NCI-H2196 (cell line): ENCODE measurements around the gene PUDP.
"Not testable (repeated sequence)": the region's sequence is repeated elsewhere in the genome, so short reads cannot be mapped to it uniquely, and the experiment has no call there.

Source experiments
- DNase-seq: peaks from one replicate; lab custom pipeline; 2025; ENCODE audit not compliant: unreplicated experiment; lab: John Stamatoyannopoulos, UW

The PUDP gene

DNA sequence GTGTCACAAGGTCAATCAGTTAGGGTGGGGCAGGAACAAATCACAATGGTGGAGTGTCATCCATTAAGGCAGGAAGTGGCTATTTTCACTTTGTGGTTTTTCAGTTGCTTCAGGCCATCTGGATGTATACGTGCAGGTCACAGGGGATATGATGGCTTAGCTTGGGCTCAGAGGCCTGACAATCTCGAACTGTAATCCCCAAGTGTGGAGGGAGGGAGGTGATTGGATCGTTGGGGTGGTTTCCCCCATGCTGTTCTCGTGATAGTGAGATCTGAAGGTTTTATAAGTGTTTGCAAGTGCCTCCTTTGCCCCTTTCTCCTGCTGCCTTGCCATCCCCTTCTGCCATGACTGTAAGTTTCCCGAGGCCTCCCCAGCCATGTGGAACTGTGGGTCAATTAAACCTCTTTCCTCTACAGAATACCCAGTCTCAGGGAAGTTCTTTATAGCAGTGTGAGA is 37.1 kb downstream of the PUDP start:
- no peak for DNase-seq

DNA sequence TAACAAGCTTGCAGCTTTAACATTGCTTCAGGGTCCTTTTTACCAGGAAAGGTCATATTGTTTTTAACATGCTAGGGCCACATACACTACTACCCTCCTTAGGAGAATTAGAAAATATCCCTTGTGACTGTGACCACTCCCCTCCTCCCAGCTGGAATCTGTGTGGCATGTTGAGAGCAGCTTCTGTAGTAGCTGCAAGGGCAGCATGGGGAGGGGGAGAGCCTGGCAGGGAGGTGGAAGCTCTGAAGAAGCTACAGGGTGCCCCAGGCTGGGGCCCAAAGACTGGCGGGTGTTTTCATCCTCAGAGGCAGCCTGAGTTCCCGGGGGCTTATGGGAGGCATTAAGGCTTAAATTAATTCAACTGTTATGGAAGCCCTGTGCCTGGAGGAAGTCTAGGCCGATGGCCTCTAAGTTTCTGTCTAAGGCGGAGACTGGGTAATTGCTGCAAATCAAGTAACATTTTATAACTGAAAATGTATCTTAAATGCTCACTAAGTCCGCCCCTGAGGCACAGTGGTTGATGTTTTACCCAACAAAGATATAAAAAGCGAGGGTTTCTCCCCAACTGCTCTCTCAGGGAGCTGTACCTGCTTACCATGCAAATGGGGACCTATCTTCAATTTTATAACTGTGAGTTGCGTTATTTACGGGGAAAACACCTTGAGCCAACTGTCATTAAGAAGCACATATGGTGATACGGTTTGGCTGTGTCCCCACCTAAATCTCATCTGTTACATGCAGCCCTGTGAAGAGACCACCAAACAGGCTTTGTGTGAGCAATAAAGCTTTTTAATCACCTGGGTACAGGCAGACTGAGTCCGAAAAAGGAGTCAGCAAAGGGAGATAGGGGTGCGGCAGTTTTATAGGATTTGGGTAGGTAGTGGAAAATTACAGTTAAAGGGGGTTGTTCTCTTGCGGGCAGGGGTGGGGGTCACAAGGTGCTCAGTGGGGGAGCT is 37.8 kb downstream of the PUDP start:
- no peak for DNase-seq

DNA sequence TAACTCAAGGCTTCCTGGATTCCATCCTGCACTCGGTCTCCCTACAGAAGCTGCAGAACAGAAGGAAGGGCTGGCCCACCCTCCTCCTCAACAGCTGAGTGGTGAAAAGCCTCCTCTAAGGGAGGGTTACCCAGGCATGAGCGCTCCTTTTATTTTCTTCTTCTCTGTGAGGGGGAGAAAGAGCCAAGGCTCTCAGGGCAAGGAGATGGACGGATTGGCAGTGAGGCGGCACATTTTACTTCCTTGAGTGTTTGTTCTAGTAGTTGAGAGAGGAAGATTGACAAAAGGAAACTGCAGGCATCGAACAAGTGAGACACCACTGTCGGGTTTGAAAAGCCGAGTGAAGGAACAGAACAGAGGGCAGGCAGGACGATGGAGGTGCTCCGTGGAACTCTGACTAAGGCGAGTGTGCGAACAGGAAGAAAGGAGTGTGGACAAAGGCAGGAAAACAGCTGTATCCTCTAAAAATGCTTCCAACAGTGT is 38.9 kb downstream of the PUDP start:
- no peak for DNase-seq

DNA sequence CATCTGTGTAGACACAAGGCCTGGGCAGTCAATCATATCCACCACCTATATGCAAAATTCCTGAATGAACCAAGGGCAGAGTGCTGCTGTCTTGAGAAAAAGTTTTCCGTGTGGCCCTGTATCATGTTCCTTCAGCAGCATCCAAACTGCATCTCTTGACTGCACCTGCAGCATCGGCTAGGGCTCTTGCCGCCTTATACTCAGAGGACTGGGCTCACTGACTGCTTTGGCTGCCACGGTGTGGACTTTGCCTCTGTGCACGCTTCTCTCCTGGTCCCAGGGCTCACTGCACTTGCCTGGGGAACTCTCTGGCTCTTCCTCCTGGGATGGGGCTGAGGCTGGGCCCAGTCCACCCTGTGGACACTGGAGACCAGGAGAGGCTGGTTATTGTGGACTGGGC is 39.9 kb downstream of the PUDP start:
- DNase-seq, result no peak

DNA sequence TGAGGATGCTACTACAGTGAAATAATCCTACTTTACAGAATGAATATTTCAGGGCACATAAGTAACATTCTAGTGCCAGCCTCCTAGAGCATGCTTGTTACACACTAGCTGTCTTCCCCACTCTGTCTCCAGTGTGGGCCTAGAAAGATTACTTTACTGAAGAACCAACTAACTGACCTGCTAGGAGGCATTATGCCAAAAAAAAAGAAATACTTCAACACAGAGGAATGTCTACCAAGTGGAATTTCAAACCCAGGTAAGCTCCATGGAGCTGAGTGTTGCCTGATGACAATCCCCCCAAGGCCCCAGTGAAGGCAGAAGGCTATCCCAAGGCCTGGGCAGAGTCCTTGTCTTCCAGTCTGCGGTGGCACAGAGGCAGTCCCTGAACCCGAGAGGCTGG is 41.3 kb downstream of the PUDP start:
- no peak for DNase-seq

DNA sequence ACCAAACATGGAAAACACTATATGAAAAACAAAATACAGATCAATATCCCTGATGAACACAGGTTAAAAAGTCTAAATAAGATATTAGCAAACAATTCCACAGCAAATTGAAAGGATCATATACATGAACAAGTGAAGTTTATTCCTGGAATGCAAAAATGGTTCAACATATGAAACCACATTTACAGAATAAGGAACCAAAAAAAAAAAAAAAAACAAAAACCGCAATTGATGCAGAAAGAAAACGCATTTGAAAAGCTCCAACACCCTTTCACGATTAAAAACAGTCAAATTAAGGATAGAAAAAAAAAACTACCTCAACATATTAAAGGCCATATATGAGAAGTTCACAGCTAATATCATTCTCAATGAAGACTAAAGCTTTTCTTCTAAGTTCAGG is 45.8 kb downstream of the PUDP start:
- DNase-seq, result no peak

DNA sequence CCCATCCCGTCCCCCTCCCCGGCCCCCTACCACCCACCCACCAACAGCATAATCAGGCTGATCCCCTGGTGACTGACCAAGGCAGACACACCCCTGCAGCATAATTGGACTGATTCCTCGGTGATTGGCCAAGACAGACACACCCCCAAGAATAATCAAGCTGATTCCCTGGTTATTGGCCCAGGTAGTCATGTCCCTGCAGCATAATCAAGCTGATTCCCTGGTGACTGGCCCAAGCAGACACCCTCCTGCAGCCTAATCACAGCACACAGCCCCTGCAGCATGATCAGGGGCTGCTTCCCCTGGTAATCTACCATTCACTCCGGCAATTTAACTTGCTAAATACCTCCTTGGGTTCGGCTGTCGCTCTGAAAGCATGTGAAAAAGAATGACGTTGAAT is 47.9 kb downstream of the PUDP start:
- no peak for DNase-seq

DNA sequence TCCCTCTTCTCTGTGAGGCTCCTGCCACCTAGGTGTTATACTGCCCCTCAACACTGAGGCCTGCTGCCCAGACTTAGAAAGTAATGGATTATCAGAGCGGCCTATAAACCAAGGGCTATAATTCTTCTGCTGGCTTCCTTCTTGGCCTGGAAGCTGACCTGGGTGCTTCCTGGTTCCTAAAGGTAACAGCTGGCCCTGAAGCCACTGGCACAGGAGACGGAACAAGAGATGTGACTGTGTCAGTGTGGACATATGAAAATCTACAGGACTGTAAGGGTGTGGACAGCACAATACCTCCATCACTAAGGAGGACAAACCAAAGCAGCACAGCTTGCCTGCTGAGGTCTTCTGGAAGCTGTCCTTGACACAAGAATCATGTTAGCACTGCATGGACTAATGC is 52.3 kb downstream of the PUDP start:
- DNase-seq, result not testable (repeated sequence)

DNA sequence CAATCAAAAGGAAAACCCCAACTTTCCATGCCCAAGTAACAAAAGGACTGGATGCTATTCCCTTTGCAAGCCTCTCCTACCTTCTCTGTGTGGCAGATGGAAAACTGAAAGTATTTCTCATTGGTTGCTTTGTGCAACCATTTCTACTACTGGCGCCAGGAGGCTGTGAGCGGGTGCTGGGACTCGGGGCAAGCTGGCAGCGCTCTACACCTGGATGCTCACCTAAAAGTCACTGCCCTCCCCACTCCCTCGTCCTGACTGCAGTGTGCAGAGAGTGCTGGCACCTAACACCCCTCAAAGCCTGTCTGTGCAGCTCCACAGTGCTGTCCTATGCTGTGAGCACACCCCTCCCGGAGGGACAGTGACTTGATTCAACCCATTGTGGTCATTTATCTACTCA is 54.6 kb downstream of the PUDP start:
- DNase-seq, result no peak

DNA sequence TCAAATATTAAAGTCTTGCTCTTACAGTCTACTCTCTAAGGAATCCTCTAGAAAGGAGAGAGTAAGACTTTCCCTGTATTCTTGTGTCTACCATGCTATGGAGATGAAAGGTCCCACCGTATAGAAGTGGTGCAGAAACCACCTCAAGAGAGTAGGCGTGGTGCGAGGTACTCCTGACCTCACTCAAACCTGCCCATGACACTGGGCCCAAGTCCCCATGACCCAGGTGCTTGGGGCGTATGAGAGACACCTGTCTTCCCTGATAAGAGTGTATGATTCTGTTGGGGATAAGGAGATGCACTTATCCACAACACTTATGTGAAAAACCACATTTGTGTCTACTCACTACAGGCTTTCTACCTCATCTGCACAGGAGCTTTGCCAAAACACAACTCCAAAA is 55.4 kb downstream of the PUDP start:
- no peak for DNase-seq

DNA sequence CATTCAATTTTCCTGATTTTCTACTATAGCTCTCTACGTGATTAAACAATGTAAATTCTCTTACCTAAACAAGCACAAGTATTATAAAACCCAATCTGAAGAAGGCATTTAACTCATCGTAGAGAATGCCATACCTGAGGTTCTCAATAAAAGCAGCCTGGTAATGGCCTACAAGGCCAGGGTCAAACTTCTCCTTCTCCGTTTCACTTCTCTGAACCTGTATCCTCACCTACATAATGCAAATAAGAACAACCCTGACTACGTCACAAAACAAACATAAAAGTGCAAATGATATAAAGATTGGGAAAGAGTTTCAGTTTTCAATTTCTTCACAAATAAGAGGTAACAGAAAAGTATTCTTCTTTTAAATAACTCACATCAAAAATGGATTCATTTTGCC is 56.0 kb downstream of the PUDP start:
- DNase-seq, result no peak

DNA sequence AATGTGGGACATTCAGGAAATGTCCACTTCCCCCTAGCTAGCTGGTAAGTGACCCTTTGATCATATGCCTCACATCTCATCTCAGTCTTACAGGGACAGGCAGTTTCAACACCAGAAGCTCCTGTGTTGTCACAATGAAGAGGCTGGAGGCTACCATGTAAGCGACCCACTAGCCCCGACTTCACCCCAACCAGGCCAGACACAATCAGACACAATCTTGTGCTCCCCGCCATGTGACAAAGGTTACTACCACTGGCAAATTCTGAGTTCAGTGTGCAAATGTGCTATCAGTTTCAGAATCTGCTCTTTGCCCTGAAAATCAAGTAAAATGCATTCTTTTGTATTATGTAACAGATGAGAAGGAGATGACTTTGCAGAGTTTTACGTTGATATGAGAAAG is 57.3 kb downstream of the PUDP start:
- DNase-seq, result no peak

DNA sequence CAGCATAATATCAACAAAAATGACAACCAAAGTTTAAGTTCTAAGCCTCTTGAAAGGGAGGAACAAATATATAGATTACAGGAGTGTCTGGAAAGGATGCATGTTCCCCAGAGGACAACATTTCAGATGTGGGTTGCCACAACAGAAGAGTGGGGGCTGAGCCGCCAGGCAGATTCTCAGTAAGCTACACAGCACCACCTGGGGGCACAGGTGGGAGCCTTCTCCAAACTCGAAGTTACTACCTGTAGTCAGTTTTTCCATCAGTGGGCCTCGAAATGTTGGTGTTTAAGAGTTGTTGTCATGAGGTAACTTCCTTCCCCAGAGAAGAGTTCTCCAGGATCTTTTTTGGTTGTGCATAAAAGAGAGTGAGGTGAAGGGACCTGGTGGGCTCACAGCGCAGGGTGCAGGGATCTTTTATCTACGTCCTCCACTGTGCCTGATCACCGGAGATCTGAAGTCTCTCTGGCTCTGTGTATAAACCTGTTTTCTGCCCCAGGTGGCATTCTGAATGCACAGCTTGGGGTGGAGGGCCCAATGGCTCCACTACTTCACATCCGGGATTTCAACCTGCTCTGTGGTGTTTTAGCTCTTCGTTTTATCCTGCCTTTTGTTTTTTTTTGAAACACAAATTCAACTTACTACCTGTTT is 58.9 kb downstream of the PUDP start:
- no peak for DNase-seq

DNA sequence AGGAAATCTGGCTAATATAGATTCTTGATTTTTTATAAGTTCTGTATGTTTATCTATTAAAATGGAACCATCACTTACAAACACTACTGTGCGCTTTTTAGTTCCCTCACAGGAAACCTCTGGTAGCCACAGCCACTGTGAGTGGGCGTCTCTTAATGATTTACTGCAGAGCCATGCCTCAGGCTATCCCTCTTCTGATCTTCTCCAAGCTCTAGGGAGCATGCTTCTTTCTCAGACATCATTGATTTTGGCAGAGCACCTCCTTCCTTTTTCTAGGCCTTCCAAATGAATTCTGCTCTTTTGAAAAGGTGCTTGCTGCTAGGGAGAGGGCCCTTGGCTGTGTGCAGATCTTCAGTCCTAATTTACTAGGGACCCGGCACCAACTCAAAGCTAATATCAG is 61.6 kb downstream of the PUDP start:
- DNase-seq, result no peak

DNA sequence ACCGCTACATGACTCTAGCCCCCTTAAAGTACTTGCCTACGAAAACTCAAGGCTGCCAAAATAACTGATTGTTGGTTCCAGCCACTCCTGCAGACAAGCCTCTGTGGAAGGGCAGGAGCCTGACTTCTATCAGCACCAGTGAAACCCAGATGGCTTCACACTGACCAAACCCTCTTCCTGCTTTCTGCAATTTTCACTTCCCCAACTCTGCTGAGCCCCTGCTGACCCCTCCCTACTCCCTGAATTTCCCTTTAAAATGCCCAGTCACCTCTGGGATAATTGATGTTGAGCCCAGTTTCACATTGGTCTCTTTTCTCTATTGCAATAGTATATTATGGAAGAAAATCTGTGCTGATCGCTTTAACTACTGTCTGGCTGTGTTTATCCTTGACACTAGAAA is 62.1 kb downstream of the PUDP start:
- no peak for DNase-seq

DNA sequence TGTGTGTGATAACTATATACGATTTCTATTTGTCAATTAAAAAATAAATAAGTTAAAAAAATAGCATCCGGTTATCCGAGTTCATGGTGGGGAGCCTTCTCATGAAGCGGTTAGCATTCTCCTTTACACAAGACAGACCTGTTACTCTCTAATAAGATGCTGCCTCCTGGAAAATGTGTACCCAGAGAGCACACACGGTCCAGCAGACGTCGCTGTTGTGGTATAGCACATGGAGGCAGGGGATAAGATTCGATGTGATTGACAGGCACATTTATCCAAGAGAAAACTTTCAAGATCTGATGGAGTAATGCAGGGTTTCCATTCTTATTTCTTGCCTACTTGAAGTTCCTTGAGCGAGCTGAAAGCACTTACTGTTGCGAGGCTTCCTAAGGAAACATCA is 63.1 kb downstream of the PUDP start:
- no peak for DNase-seq

DNA sequence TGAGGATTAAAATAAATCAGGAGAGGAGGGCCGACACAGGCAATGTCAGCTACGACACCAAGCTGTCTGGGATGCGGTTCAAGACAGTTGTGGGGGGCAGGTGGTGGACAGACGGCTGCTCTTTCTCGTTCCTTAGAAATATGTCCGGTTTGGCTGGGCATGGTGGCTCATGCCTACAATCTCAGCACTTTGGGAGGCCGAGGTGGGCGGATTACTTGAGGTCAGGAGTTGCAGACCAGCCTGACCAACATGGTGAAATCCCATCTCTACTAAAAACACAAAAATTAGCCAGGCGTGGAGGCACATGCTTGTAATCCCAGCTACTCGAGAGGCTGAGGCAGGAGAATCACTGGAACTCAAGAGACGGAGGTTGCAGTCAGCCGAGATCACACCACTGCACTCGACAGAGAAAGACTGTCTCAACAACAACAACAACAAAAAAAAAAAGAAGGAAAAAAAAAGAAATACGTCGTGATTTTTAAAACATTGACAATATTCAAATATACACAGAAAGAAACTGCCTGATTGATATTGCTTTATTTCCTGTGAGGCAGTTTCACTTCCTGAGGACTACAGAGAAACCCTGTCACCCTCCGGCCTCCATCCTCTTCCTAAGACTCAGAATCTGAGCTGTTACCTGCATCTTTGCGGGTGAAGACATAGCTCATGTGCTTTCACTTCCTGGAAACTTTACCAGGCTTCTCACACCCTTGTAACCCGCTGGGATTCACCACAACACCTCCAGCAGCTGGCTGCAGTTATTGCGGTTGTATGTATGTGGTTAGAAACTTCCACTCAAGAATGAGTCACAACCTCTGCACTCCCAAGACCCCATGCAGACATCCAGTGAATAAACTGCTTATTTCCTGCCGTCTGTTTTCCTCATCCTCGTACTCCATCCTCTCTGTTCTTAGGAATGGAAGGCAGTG is 64.2 kb downstream of the PUDP start:
- DNase-seq, result no peak

DNA sequence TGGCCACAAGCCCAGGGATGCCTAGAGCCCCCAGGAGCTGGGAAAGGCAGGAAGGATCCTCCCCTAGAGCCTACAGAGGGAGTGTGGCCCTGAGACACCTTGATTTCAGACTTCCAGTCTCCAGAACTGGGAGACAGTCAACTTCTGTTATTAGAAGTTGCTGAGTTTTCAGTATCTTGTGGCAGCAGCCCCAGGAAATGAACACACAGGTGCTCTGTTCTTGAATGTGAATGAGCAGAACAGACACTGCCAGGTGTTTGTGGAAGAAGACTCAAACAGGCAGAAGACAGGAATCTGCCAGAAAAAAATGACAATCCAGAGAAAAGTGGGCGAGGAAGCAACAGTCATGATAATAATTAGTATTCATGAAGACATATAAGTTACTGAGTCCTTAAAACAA is 64.9 kb downstream of the PUDP start:
- no peak for DNase-seq

DNA sequence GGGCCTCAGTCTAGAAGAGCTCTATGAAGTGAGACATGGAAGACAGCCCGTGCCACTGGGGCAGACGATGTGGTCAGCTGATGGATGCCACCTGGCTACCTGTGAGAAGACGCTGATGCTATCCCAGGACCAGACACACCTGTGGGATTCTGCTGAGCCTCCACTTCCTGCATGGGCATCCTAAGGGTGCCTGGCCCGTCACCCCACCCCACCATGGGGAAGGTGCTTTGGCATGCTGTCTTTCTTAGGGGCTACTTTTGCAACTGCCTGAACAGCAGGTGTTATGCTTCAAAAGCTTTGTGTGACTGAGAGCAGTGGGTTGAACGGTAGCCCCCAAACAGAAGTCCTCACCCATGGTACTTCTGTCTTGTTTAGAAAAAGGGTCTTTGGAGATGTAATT is 65.4 kb downstream of the PUDP start:
- DNase-seq, result no peak

DNA sequence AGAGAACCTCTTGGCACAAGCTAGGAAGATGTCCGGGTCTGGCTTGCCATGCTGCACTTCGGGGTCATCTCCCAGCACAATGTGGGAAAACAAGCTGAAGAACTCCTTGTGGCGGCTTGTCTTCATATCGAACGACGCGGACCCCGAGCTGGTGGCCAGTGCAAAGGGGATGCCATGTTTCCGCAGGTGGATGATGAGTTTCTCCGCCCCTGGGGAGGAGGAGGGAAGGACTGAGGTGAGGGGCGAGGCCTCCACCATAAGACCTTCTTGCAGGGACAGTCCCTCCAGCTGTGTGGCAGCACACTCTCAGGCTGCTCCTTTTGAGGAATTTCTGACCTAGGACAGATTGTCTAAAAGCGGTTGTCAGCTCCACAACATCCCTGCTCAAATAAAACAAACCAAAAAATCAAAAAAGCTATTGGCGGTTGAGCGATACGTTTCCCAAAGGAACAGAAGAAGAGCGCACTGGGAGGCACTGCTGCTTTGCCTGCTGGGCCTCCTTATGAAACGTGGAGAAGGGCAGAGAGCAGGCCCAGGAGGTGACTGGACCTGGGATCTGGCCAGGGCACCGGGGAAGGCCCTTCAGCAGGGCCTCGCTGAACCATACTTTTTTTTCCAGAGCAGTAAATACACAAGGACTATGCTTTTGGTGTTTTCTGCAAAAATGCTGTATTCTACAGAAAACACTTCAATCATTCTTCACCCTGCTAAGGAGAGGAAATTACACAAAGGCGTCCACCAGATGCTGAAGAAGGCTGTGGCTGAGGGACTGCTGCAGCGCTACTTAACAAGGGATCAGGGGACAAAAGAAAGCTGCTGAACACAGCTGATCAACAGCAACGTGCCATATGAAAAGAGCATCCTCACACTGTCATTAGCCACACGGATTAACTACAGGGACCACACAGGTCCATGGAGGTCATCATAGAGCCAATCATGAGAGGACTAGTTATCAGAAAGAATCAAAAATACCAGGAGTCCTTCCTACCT is 70.4 kb downstream of the PUDP start:
- DNase-seq, result no peak
